IMR-90 (cell line): ENCODE data around the gene NPAS2.

Experiments
- MXI1 ChIP-seq: IDR thresholded peaks from 2 replicates; pipeline ENCODE4 v1.6.1; 2012; ENCODE audit warnings: low read depth, mild to moderate bottlenecking, low read length, moderate library complexity, borderline replicate concordance
- POLR2A ChIP-seq: IDR thresholded peaks from 2 replicates; pipeline ENCODE4 v1.6.1; 2012; ENCODE audit warnings: mild to moderate bottlenecking, low read depth, low read length
- RAD21 ChIP-seq: IDR thresholded peaks from 2 replicates; pipeline ENCODE4 v1.6.1; 2012; ENCODE audit warnings: low read length, improper control_type of control experiment
- RFX5 ChIP-seq: IDR thresholded peaks from 2 replicates; pipeline ENCODE4 v1.8.0; 2012; ENCODE audit warnings: low read depth, mild to moderate bottlenecking, low read length, moderate library complexity
- SMC3 ChIP-seq: fragments of 150-350 bp; IDR thresholded peaks from 2 replicates; pipeline ENCODE4 v1.6.1; 2016; ENCODE audit warnings: low read depth, mild to moderate bottlenecking, antibody characterized with exemption, low read length, moderate library complexity
- TF ChIP-seq, protein P1 (sequence below): conservative IDR thresholded peaks from 2 replicates; pipeline ENCODE4 v1.5.1; 2012; ENCODE audit warnings: mild to moderate bottlenecking, low read depth, low read length, improper control_type of control experiment
- TF ChIP-seq, protein P2 (sequence below): fragments of 150-350 bp; IDR thresholded peaks from 2 replicates; pipeline ENCODE4 v1.6.1; 2017; ENCODE audit warnings: mild to moderate bottlenecking, antibody characterized with exemption, low read length, low read depth

DNA sequence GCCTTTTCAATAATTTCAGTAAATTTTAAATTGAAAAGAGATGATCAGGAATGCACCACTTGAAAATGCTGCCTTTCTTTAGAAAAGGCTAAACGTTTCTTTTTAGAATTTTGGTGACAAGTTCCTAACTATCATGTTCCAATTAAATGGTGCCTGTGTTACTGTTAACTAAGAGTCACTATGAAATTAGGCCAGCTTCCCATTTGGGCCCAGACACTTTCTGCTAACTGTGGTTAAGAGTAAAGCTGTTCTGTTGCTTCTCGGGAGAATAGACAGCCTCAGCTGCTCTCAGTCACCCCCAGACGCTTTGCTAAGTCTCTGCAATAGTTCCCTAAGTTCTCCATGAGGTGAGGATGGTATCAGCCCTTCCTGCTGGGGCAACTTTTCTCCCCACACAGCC, 90.2 kb downstream of the NPAS2 start:
- TF ChIP-seq, protein P1, sequence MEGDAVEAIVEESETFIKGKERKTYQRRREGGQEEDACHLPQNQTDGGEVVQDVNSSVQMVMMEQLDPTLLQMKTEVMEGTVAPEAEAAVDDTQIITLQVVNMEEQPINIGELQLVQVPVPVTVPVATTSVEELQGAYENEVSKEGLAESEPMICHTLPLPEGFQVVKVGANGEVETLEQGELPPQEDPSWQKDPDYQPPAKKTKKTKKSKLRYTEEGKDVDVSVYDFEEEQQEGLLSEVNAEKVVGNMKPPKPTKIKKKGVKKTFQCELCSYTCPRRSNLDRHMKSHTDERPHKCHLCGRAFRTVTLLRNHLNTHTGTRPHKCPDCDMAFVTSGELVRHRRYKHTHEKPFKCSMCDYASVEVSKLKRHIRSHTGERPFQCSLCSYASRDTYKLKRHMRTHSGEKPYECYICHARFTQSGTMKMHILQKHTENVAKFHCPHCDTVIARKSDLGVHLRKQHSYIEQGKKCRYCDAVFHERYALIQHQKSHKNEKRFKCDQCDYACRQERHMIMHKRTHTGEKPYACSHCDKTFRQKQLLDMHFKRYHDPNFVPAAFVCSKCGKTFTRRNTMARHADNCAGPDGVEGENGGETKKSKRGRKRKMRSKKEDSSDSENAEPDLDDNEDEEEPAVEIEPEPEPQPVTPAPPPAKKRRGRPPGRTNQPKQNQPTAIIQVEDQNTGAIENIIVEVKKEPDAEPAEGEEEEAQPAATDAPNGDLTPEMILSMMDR = no peak
- TF ChIP-seq RAD21 (no peak), SMC3 (no peak), RFX5 (no peak), MXI1 (no peak), POLR2A (no peak)
- TF ChIP-seq, protein P2, sequence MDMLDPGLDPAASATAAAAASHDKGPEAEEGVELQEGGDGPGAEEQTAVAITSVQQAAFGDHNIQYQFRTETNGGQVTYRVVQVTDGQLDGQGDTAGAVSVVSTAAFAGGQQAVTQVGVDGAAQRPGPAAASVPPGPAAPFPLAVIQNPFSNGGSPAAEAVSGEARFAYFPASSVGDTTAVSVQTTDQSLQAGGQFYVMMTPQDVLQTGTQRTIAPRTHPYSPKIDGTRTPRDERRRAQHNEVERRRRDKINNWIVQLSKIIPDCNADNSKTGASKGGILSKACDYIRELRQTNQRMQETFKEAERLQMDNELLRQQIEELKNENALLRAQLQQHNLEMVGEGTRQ = no peak
